ENCODE data around the gene PDCD6IP. TPM values are rescaled to one million over a fixed set of nuclear protein-coding genes. Genes with fewer than 3 reads are reported as not detected.

Gene PDCD6IP
- total and polyA plus RNA-seq, 8 donors: 15.1 to 130 (median 79.0) TPM

DNA sequence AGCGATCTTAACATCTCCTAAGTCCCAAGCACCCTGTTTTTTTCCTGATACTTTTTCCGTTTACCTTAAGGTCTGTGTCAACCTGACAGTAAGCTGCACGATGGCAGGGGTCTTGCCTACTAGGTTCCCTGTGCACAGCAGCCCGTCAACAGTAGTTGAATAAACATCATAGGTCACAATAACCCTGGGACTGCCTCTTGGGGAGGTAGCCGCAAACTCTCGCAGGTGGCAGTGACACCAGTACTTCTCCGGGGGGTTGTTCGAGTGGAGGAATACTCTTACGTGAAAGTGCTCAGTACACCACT lies 365 bp upstream of the PDCD6IP start:
- FAIRE-seq (no peak), ATAC-seq (peak; percentile 39 to 58 (median 56)), DNase-seq (no peak)
- H3K4me1 ChIP-seq: peaks cover 12 to 25% (median 18%) of the 10 kb centered on the region in 3 donors
- no peaks in the 10 kb centered on the region for H3K36me3 ChIP-seq
- 0% methylated on average over 9 of the region's 9 CpGs for WGBS, 2 donors
- no peaks in the 10 kb centered on the region for H3K27me3 ChIP-seq
- H3K9me3 ChIP-seq: no peaks in the 10 kb centered on the region
- peak overlapping the region; percentile 78 to 97 (median 92) for H3K27ac ChIP-seq
- TF ChIP-seq CTCF (IDR thresholded peaks at IDR 0.05): no peak
- intact Hi-C loops (cut with DNase I): no loop called here
- H3K4me3 ChIP-seq: peak overlapping the region; percentile 49 to 92 (median 72)

GRCh38 chr3:33799202-33799551 lies 747 bp downstream of the PDCD6IP start:
- ATAC-seq (peak in 1 of 4 donors; percentile 1), FAIRE-seq (no peak), DNase-seq (no peak)
- no peak for TF ChIP-seq CTCF (IDR thresholded peaks at IDR 0.05)
- peaks cover 12 to 25% (median 18%) of the 10 kb centered on the region in 3 donors for H3K4me1 ChIP-seq
- H3K27me3 ChIP-seq: no peaks in the 10 kb centered on the region
- WGBS, 2 donors: 6 to 9% methylated on average over 3 of the region's 3 CpGs
- intact Hi-C loops (cut with DNase I): no loop called here
- no peaks in the 10 kb centered on the region for H3K9me3 ChIP-seq
- no peaks in the 10 kb centered on the region for H3K36me3 ChIP-seq
- H3K4me3 ChIP-seq: peak overlapping the region; percentile 49 to 92 (median 72)
- H3K27ac ChIP-seq: peak overlapping the region; percentile 78 to 97 (median 92)

DNA sequence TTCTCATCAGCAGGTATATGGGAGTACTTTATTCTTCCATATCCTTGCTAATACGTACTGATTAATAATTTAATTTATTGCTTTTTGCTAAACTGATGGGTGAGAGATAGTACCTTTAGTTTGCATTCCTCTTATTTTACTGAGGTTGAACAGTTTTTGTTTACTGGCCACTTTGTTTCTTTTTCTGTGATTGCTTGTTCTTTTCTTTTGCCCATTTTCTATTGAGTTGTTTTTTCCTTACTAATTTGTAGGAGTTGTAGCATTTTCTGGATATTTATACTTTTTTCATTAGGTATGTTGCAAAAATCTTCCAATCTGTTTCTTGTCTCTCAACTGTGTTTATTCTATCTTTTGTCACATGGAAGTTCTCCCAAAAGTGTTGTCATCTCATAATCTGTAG lies 4.8 kb downstream of the PDCD6IP start:
- WGBS, 2 donors: 85% methylated on average over 1 of the region's 1 CpG
- H3K27me3 ChIP-seq: no peaks in the 10 kb centered on the region
- no peaks in the 10 kb centered on the region for H3K36me3 ChIP-seq
- H3K4me1 ChIP-seq: peaks cover 12 to 31% (median 28%) of the 10 kb centered on the region in 3 donors
- intact Hi-C loops (cut with DNase I): no loop called here
- FAIRE-seq (no peak), DNase-seq (no peak), ATAC-seq (no peak)
- no peaks in the 10 kb centered on the region for H3K9me3 ChIP-seq
- no peak overlapping the region for H3K4me3 ChIP-seq
- no peak overlapping the region for H3K27ac ChIP-seq
- no peak for TF ChIP-seq CTCF (IDR thresholded peaks at IDR 0.05)

GRCh38 chr3:33803894-33804526 lies 5.6 kb downstream of the PDCD6IP start:
- DNase-seq: no peak
- Histone ChIP-seq H3K4me1 (peaks cover 12 to 31% (median 28%) of the 10 kb centered on the region in 3 donors), H3K36me3 (no peaks in the 10 kb centered on the region), H3K9me3 (no peaks in the 10 kb centered on the region), H3K27ac (no peak overlapping the region), H3K27me3 (no peaks in the 10 kb centered on the region), H3K4me3 (no peak overlapping the region)
- no peak for ATAC-seq
- intact Hi-C loops (cut with DNase I): no loop called here
- 77 to 91% methylated on average over 6 of the region's 6 CpGs for WGBS, 2 donors
- FAIRE-seq: no peak
- no peak for TF ChIP-seq CTCF (IDR thresholded peaks at IDR 0.05)

GRCh38 chr3:33807191-33807590 lies 8.8 kb downstream of the PDCD6IP start:
- Histone ChIP-seq H3K27me3 (no peaks in the 10 kb centered on the region), H3K4me3 (no peak overlapping the region), H3K36me3 (no peaks in the 10 kb centered on the region), H3K4me1 (peaks cover 18 to 30% (median 23%) of the 10 kb centered on the region in 3 donors), H3K27ac (peak overlapping the region in 1 of 4 donors; percentile 42), H3K9me3 (no peaks in the 10 kb centered on the region)
- ATAC-seq: peak; percentile 73 to 85 (median 75)
- intact Hi-C loops (cut with DNase I): no loop called here
- 22 to 28% methylated on average over 2 of the region's 2 CpGs for WGBS, 2 donors
- peak in 4 of 6 donors; percentile 34 to 49 (median 40) for DNase-seq
- FAIRE-seq: no peak
- no peak for TF ChIP-seq CTCF (IDR thresholded peaks at IDR 0.05)
